ENCODE results near the gene ZNF512B.

ZNF512B gene

GRCh38 chr20:63955827-63956663, 13.7 kb downstream of the ZNF512B start, which contains the start of gene UCKL1:
Gene UCKL1, minus strand, starts transcription at chr20:63956416. Its CDS starts 44 bp downstream, at chr20:63956372.
- H3K4me3 ChIP-seq, result peak within 1 kb of the TSS; percentile 91
- DNase-seq (ENCODE audit: low spot score), result peak; percentile 87
- peak within 1 kb of the TSS; percentile 90 to 95 for H3K27ac ChIP-seq
- TF ChIP-seq CTCF (IDR thresholded peaks at IDR 0.05), result no peak

- DNase-seq (ENCODE audit: low spot score), result no peak
These were observed 14.4 kb downstream of the ZNF512B start for GRCh38 chr20:63955281-63955826.

GRCh38 chr20:63953764-63954429, 15.8 kb downstream of the ZNF512B start:
- TF ChIP-seq CTCF (IDR thresholded peaks at IDR 0.05), result no peak
- H3K4me3 ChIP-seq, result peak overlapping the region; percentile 91
- H3K27ac ChIP-seq, result peak overlapping the region in 1 of 2 donors; percentile 14
- DNase-seq (ENCODE audit: low spot score), result no peak

More at GRCh38 chr20:63955281-63955826, 14.4 kb downstream of the ZNF512B start:
- peak overlapping the region; percentile 90 to 95 for H3K27ac ChIP-seq
- TF ChIP-seq CTCF (IDR thresholded peaks at IDR 0.05), result no peak
- H3K4me3 ChIP-seq, result peak overlapping the region; percentile 91

GRCh38 chr20:63952769-63953168, 17.0 kb downstream of the ZNF512B start:
- peak overlapping the region in 1 of 2 donors; percentile 93 for H3K27ac ChIP-seq
- TF ChIP-seq CTCF (IDR thresholded peaks at IDR 0.05), result no peak
- no peak for DNase-seq (ENCODE audit: low spot score)
- H3K4me3 ChIP-seq, result no peak overlapping the region

GRCh38 chr20:63952210-63952535, 17.6 kb downstream of the ZNF512B start:
- H3K27ac ChIP-seq, result peak overlapping the region; percentile 3 to 93
- H3K4me3 ChIP-seq, result no peak overlapping the region
- no peak for DNase-seq (ENCODE audit: low spot score)
- no peak for TF ChIP-seq CTCF (IDR thresholded peaks at IDR 0.05)

- Histone ChIP-seq H3K27ac (peak overlapping the region; percentile 63 to 93), H3K4me3 (peak overlapping the region; percentile 51)
- TF ChIP-seq CTCF (IDR thresholded peaks at IDR 0.05), result no peak
- no peak for DNase-seq (ENCODE audit: low spot score)
These were observed 18.1 kb downstream of the ZNF512B start for GRCh38 chr20:63951398-63952209.
